Activated CD4-positive, alpha-beta T cell treated with anti-CD3 and anti-CD28 coated beads, Interleukin-2, amount 50 U/mL, for 16 hours (primary cell): Measurements from ENCODE around the gene SKAP2.

Experiments
- DNase-seq: peaks from one replicate; pipeline ENCODE4 v3.0.0-alpha.2; 2020

SKAP2 gene

GRCh38 chr7:26690135-26690805, 174.1 kb downstream of the SKAP2 start:
- DNase-seq: peak; percentile 1

DNA sequence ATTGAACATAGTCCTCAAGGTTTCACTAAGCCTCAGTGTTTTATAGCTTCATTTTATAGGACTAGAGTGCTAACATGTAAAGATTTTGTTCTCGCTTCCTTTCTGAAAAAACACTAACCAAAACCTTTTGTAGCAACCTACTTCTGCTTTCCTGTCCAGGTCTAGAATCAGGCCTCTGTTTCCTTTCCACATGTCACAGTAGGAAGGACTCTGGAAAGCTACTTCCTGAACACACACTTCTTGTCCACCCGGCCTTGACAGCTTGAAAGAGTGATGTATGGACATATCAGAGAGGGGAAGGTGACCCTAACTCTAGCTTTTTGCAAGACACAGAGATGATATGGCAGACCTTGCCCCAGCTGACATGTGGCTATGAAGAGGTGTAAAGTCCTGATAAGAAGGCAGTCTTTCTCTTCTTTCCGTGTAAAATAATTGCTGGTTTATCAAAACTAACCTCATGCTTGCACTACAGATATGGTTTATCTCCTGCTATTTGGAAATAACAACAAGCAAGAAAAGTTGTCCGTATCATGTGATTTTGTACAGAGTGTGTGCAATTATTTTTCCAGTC, 175.4 kb downstream of the SKAP2 start:
- DNase-seq: no peak

- DNase-seq: no peak
Observed at GRCh38 chr7:26688388-26688787, 176.0 kb downstream of the SKAP2 start.

DNA sequence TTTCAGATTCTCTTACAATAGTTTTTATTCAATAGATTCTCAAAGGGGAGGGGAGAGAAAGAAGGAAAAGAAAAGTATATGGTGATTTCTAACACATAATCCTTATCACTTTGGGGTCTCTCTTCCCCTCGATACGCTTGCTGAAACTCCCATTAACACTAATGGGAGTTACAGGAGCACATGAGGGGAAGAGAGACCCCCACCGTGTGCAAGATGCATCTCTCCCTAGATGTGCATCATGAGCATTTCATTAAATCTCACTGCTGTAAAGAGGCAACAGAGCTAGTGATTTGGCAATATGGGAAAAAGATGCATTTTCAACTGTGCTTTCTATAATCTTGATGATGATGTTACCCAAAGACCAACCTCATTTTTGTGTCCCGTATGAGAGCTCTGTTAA, 177.4 kb downstream of the SKAP2 start:
- DNase-seq: no peak

DNA sequence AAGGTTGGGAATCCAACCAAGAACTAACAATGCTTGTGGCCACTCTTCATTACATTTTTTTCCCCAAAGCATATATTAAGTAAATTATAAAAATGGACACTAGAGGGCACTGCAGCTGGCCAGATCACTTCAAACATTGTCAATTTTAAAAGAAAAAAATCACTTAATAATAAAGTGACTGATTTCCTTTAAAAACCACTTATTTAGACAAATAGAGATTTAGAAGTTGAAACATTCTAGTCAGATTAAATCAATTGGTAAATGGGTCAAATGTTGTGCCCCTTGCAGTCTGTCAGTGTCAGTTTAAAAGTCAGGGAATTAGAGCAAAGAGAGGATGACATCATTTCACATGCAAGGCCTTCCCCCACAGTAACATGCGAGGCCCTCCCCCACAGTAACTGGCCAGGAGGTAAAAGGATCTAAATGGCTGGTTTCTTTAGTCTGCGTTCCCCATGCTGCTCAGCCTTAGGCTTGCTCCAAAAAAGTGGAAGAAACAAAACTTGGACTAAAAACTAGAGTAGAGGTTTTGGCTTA, 177.9 kb downstream of the SKAP2 start:
- DNase-seq: peak; percentile 33

DNA sequence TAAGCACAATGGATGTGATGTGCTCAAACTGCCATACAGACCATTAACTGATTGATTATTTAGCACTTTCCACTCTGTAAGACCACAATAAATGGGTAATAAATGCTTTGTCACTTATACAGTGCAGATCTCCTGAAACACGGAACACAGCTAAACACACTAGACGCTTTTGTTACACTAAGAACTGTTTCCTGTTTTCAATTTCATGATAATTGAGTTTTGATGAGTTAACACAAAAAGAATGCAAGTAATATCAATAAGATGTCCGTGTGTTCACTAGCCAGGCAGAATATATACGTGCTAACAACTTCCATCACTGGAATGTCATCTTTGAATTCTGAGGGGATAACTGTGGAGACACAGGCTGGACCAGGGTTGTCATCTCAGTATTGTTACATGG, 178.8 kb downstream of the SKAP2 start:
- DNase-seq: no peak

- DNase-seq: no peak
Observed at GRCh38 chr7:26684447-26684846, 179.9 kb downstream of the SKAP2 start.

DNA sequence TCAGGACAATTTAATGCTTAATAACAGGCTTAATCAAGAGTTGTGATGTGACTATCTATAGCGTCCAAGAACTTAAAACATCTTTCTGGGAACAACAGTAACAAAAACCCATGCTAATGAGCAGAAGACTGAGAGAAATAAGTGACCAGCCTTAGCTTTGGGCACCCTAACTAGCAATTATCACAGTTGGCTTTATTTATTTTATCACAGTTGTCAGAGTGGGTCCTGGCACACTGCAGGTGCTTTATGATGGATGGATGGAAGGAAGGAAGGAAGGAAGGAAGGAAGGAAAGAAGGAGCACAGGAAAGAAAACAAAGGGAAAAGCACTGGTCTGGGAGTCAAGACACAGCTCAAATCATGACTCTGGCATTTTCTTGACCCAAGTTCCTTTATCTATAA, 181.1 kb downstream of the SKAP2 start:
- no peak for DNase-seq

DNA sequence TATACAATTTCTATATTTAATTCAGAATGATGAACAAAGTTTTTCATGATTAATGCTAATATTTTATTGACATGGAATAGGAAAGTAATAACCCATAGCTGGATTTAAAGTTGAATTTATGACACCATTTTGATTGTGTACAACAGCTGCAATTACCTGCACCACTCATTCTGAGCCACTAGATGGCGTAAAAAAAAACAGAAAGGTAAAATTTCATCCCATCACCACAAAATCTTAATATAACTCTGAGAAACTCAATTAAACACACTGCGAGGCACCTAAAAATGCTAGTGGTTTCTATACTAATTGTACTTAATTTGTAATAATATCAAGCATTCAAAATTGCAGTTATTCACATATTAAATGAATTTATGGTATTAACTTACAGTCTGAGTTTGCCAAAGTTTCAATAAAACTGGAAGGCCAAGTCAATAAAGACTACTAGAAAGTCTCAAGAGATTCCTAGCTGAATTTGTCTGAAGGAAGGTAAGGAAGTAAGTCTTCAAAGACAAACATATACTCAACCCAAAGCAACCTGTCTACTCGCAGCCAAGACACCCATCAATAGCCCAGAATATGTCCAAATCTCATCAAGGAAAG, 182.5 kb downstream of the SKAP2 start:
- no peak for DNase-seq

GRCh38 chr7:26680587-26680986, 183.8 kb downstream of the SKAP2 start:
- DNase-seq: no peak

DNA sequence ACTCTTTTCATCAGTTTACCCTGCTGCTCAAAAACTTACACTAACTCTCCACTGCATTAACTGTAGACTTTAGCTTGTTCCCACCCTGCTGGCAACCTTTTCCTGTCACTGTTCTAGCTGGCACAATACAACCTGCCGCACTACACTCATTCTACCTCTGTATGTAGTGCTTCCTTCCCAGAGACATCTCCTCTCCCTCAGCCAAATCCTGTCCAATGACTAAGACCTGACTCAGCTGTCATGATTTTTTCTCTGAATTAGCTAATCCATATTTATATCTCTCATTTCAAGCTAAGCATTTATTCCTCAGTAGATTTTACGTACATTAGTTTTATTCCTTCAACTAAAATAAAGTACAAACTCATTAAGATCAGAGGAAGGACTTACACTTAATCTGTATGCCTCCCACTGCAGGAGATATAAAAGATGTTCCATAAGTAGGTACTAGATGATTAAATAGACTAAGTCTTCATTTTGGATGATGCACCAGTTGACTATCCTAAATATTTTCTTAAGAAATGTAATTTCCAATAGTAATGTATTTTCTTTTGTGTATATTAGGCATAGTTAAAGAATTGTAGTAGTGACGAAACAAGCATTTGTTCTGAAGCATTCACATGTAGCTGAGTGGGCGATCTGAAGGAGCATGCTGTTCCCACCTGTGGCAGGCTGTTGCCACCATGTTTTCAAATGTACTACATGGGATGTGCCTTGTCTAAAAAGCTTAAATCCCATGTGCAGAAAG, 189.1 kb downstream of the SKAP2 start:
- DNase-seq: no peak

GRCh38 chr7:26673858-26674257, 190.5 kb downstream of the SKAP2 start:
- no peak for DNase-seq

- no peak for DNase-seq
Observed at GRCh38 chr7:26673271-26673670, 191.1 kb downstream of the SKAP2 start.

- DNase-seq: no peak
Observed at GRCh38 chr7:26670841-26671240, 193.5 kb downstream of the SKAP2 start.

DNA sequence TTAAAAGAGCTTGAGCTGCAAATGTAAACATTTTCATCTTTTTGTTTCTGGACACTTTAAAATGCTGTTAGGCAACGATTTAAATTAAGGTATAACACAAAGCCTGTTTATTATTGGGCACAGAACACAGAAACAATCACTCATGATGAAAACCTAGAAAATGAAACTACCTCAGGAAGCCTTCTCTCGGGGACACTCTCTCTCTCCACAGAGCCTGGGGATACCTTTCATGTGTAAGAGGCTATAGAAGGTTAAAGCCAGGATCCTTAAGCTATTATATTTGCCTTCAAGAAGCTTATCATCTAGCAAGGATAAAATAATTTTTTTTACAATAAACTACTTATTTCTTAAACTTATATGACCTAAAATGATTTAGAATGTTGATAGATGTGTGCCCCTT, 194.1 kb downstream of the SKAP2 start:
- no peak for DNase-seq

- no peak for DNase-seq
Observed at GRCh38 chr7:26668821-26669220, 195.6 kb downstream of the SKAP2 start.

GRCh38 chr7:26667514-26668133, 196.8 kb downstream of the SKAP2 start:
- DNase-seq: peak; percentile 71

GRCh38 chr7:26664735-26665416, 199.5 kb downstream of the SKAP2 start:
- DNase-seq: peak; percentile 46

DNA sequence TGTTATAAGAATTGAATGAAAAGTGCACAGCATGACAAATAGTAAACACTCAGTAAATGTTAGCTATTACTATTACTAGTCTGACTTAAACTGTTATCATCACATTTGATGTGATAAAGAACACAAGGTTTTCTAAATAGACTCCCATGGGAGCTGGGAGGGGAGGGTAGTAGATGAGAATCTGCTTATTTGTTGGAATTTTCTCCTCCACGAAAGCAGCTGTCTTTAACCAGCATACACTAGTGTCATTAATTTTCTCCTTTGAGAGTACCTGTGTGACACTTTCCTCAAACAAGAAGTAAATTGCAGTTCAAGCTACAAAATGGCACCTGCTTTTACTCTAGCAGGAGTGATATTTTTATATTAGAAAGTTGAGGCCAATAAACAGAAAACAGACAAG, 200.1 kb downstream of the SKAP2 start:
- DNase-seq: no peak

- no peak for DNase-seq
Observed at GRCh38 chr7:26663874-26664273, 200.5 kb downstream of the SKAP2 start.

DNA sequence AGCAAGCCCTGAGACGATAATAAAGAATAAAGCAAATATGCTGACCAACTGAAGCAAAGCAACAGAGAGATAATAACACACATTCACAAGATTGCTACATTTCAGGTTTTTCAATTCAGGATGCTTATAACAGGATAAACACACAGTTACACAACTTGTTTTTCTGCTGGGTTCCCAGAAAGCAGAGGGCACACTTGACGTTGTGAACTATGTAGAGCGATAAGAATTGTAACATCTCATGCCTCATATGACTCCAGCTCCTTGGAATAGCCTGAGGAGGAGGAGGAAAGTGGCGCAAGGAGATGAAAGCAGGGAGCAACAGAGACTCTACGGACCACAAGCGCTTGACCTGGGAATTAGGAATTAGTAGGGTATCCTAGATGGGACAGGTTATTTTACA, 201.7 kb downstream of the SKAP2 start:
- no peak for DNase-seq

DNA sequence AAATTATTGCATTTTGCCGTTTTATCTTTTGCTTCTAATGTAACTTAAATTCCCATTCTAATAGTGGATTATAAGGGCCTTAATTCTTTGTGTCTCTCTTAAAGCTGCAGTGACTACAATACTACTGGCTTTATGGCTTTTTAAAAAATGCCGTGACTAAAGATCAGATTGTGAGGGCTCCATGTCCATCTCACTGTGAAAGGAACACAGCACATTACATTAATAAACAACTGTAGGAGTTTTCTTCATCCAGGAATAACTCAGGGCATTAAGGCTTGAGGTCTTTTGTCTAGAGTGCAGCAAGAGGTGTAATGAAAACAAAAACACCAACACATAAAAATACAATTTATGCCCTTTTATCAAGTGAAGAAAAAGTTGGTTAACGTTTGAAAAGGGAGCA, 205.3 kb downstream of the SKAP2 start:
- no peak for DNase-seq
